LNCaP clone FGC (cell line): ENCODE data around the gene ACKR2.

Source experiments
- DNase-seq: peaks from one replicate; pipeline ENCODE4 v3.0.0-alpha.2; 2011; ENCODE audit warnings: low read depth
- H3K4me3 ChIP-seq: 2 replicates; pipeline ENCODE4 v1.5.1; 2011; ENCODE audit warnings: mild to moderate bottlenecking, low read depth, low read length, control low read depth
- CTCF ChIP-seq: IDR thresholded peaks from 2 replicates; pipeline ENCODE4 v1.5.1; 2012; ENCODE audit warnings: mild to moderate bottlenecking; ENCODE audit not compliant: control insufficient read depth, insufficient read depth; ENCODE audit errors: extremely low read depth

The ACKR2 gene

GRCh38 chr3:42801048-42801620 lies 8.1 kb upstream of the ACKR2 start:
- peak; percentile 62 for DNase-seq

GRCh38 chr3:42801784-42802183 lies 7.5 kb upstream of the ACKR2 start:
- H3K4me3 ChIP-seq, result no peak overlapping the region
- TF ChIP-seq CTCF, result no peak
- DNase-seq, result no peak

More at GRCh38 chr3:42801048-42801620, 8.1 kb upstream of the ACKR2 start:
- H3K4me3 ChIP-seq, result no peak overlapping the region
- no peak for TF ChIP-seq CTCF

GRCh38 chr3:42802876-42803413 lies 6.3 kb upstream of the ACKR2 start:
- TF ChIP-seq CTCF, result no peak
- peak overlapping the region; percentile 68 for H3K4me3 ChIP-seq
- DNase-seq, result no peak

GRCh38 chr3:42803414-42804105 lies 5.7 kb upstream of the ACKR2 start:
- no peak for TF ChIP-seq CTCF
- peak overlapping the region; percentile 68 for H3K4me3 ChIP-seq
- no peak for DNase-seq

GRCh38 chr3:42804106-42804830 lies 5.0 kb upstream of the ACKR2 start, which contains the start of gene HIGD1A:
TSS of gene HIGD1A (minus strand) at chr3:42804490. CDS start at chr3:42794253, 10,237 bp downstream.
- TF ChIP-seq CTCF, result no peak
- peak; percentile 73 for DNase-seq
- H3K4me3 ChIP-seq, result peak within 1 kb of the TSS; percentile 68

GRCh38 chr3:42804831-42805132 lies 4.5 kb upstream of the ACKR2 start:
- TF ChIP-seq CTCF, result no peak
- DNase-seq, result no peak
- peak overlapping the region; percentile 68 for H3K4me3 ChIP-seq
